HepG2 (cell line): ENCODE data around the gene RBBP8NL. TPM values are rescaled to one million over a fixed set of nuclear protein-coding genes. Genes with fewer than 3 reads are reported as not detected.

Experiments
- CCDC6 ChIP-seq: sonication (generic); formaldehyde crosslinking; IDR thresholded peaks from 2 replicates; pipeline ENCODE4 v1.8.1; 2022; ENCODE audit warnings: mild to moderate bottlenecking, missing genetic modification reagents, moderate library complexity
- NCOA5 ChIP-seq: sonication (generic); formaldehyde crosslinking; IDR thresholded peaks from 2 replicates; pipeline ENCODE4 v1.4.0; 2020; ENCODE audit warnings: missing genetic modification reagents
- NFIB ChIP-seq: sonication (generic); formaldehyde crosslinking; IDR thresholded peaks from 2 replicates; pipeline ENCODE4 v1.9.0; 2021; ENCODE audit warnings: missing genetic modification reagents, mild to moderate bottlenecking, borderline replicate concordance
- PITX1 ChIP-seq: sonication (generic); formaldehyde crosslinking; IDR thresholded peaks from 2 replicates; pipeline ENCODE4 v1.5.1; 2020; ENCODE audit warnings: mild to moderate bottlenecking, missing genetic modification reagents
- POLR2A ChIP-seq, 2 experiments: IDR thresholded peaks; 2 replicates each; pipeline ENCODE4 v1.6.1; 2011; ENCODE audit warnings: low read depth in 2 of 2, low read length in 2 of 2, mild to moderate bottlenecking in 1 of 2, moderate library complexity in 1 of 2; ENCODE audit not compliant: insufficient read depth in 1 of 2
- POLR2AphosphoS5 ChIP-seq: IDR thresholded peaks from 2 replicates; pipeline ENCODE4 v1.6.1; 2012; ENCODE audit warnings: low read depth, low read length
- POLR2G ChIP-seq: fragments of 200-400 bp; formaldehyde crosslinking; IDR thresholded peaks from 2 replicates; pipeline ENCODE4 v1.6.1; 2018; ENCODE audit warnings: mild to moderate bottlenecking, low read depth, low read length, moderate library complexity
- RFXAP ChIP-seq: sonication (generic); formaldehyde crosslinking; IDR thresholded peaks from 2 replicates; pipeline ENCODE4 v1.4.0; 2020; ENCODE audit warnings: missing genetic modification reagents, borderline replicate concordance
- TBP ChIP-seq: sonication (generic); formaldehyde crosslinking; IDR thresholded peaks from 2 replicates; pipeline ENCODE4 v1.5.0; 2020; ENCODE audit warnings: missing genetic modification reagents
- YEATS2 ChIP-seq: sonication (generic); formaldehyde crosslinking; IDR thresholded peaks from 2 replicates; pipeline ENCODE4 v1.4.0; 2020; ENCODE audit warnings: missing genetic modification reagents, borderline replicate concordance
- ZC3H13 ChIP-seq: sonication (generic); formaldehyde crosslinking; IDR thresholded peaks from 2 replicates; pipeline ENCODE4 v1.8.1; 2023; ENCODE audit warnings: mild to moderate bottlenecking, missing genetic modification reagents, moderate library complexity
- ZFY ChIP-seq: sonication (generic); formaldehyde crosslinking; IDR thresholded peaks from 2 replicates; pipeline ENCODE4 v1.4.0; 2020; ENCODE audit warnings: missing genetic modification reagents
- ZNF274 ChIP-seq: sonication (generic); formaldehyde crosslinking; IDR thresholded peaks from 2 replicates; pipeline ENCODE4 v1.5.1; 2020; ENCODE audit warnings: mild to moderate bottlenecking, missing genetic modification reagents
- polyA plus RNA-seq, 8 experiments: library from polyadenylated mRNA; depleted of rRNA in 3 of 8; stranded (reverse) in 7 of 8; unstranded in 1 of 8; fragments of >200 nt; fragmentation: Illumina TruSeq in 4 of 8; extraction: Trizol in 4 of 8; gene quantifications; 2 replicates each; pipeline versions ENCODE4 v1.2.1 to v1.2.3, GENCODE V29; 2011 to 2016; ENCODE audit warnings: low read depth in 4 of 8, missing spikeins in 1 of 8, mixed read lengths in 1 of 8; ENCODE audit not compliant: insufficient read depth in 1 of 8
- total RNA-seq, 5 experiments: library from RNA; depleted of rRNA; stranded (reverse); fragments of >200 nt; fragmentation: Illumina TruSeq; extraction: Trizol; gene quantifications; 2 replicates each; pipeline ENCODE4 v1.2.3, GENCODE V29; 2016; ENCODE audit warnings: low read depth in 1 of 5
- TF ChIP-seq, protein P1 (sequence below): sonication (generic); formaldehyde crosslinking; IDR thresholded peaks from 2 replicates; pipeline ENCODE4 v1.5.1; 2020; ENCODE audit warnings: mild to moderate bottlenecking, missing genetic modification reagents, moderate library complexity
- TF ChIP-seq, protein P2 (sequence below): sonication (generic); formaldehyde crosslinking; IDR thresholded peaks from 2 replicates; pipeline ENCODE4 v1.4.0; 2020; ENCODE audit warnings: missing genetic modification reagents

The RBBP8NL gene
- total and polyA plus RNA-seq, 2 of the 13 experiments (the other 11 are each of a cell fraction or from before 2014, with no cell fraction given): 0.69 to 0.86 TPM

GRCh38 chr20:62388839-62389600 is 38.3 kb downstream of the RBBP8NL start (continued):
- TF ChIP-seq, protein P1, sequence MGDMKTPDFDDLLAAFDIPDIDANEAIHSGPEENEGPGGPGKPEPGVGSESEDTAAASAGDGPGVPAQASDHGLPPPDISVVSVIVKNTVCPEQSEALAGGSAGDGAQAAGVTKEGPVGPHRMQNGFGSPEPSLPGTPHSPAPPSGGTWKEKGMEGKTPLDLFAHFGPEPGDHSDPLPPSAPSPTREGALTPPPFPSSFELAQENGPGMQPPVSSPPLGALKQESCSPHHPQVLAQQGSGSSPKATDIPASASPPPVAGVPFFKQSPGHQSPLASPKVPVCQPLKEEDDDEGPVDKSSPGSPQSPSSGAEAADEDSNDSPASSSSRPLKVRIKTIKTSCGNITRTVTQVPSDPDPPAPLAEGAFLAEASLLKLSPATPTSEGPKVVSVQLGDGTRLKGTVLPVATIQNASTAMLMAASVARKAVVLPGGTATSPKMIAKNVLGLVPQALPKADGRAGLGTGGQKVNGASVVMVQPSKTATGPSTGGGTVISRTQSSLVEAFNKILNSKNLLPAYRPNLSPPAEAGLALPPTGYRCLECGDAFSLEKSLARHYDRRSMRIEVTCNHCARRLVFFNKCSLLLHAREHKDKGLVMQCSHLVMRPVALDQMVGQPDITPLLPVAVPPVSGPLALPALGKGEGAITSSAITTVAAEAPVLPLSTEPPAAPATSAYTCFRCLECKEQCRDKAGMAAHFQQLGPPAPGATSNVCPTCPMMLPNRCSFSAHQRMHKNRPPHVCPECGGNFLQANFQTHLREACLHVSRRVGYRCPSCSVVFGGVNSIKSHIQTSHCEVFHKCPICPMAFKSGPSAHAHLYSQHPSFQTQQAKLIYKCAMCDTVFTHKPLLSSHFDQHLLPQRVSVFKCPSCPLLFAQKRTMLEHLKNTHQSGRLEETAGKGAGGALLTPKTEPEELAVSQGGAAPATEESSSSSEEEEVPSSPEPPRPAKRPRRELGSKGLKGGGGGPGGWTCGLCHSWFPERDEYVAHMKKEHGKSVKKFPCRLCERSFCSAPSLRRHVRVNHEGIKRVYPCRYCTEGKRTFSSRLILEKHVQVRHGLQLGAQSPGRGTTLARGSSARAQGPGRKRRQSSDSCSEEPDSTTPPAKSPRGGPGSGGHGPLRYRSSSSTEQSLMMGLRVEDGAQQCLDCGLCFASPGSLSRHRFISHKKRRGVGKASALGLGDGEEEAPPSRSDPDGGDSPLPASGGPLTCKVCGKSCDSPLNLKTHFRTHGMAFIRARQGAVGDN: 0 out of 2 replicates have a peak, but pooled peaks have one; percentile 25
- no peak for TF ChIP-seq PITX1 (CRISPR knock-in tag)
- TF ChIP-seq NCOA5 (CRISPR knock-in tag): 0 out of 2 replicates have a peak, but pooled peaks have one; percentile 16
- peak; percentile 19; the same call in 1 of the 2 replicates for TF ChIP-seq ZFY (CRISPR knock-in tag)
- TF ChIP-seq POLR2A (IDR thresholded peaks at IDR 0.05; ENCODE audit: insufficient read depth in 1 of 2, low read depth in 2 of 2, low read length in 2 of 2): peak; percentile 26 to 29; a peak in 3 of 4 replicates
- peak; percentile 84; the same call in 1 of the 2 replicates for TF ChIP-seq NFIB (CRISPR knock-in tag)
- TF ChIP-seq, protein P2, sequence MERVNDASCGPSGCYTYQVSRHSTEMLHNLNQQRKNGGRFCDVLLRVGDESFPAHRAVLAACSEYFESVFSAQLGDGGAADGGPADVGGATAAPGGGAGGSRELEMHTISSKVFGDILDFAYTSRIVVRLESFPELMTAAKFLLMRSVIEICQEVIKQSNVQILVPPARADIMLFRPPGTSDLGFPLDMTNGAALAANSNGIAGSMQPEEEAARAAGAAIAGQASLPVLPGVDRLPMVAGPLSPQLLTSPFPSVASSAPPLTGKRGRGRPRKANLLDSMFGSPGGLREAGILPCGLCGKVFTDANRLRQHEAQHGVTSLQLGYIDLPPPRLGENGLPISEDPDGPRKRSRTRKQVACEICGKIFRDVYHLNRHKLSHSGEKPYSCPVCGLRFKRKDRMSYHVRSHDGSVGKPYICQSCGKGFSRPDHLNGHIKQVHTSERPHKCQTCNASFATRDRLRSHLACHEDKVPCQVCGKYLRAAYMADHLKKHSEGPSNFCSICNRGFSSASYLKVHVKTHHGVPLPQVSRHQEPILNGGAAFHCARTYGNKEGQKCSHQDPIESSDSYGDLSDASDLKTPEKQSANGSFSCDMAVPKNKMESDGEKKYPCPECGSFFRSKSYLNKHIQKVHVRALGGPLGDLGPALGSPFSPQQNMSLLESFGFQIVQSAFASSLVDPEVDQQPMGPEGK: peak; percentile 20; the same call in 1 of the 2 replicates
- 0 out of 2 replicates have a peak, but pooled peaks have one; percentile 30 for TF ChIP-seq CCDC6 (CRISPR knock-in tag)
- peak; percentile 88; the same call in 1 of the 2 replicates for TF ChIP-seq ZC3H13 (CRISPR knock-in tag)
- TF ChIP-seq TBP (CRISPR knock-in tag): 0 out of 2 replicates have a peak, but pooled peaks have one; percentile 14
- peak; percentile 42 for TF ChIP-seq POLR2G
- TF ChIP-seq ZNF274: peak; percentile 52; the same call in 1 of the 2 replicates
- peak; percentile 44; the same call in 1 of the 2 replicates for TF ChIP-seq YEATS2
- peak; percentile 53; the same call in 1 of the 2 replicates for TF ChIP-seq RFXAP (CRISPR knock-in tag)
- TF ChIP-seq POLR2AphosphoS5: peak; percentile 55
